ENCODE data around the gene TRIM34. TPM values are rescaled to one million over a fixed set of nuclear protein-coding genes. Genes with fewer than 3 reads are reported as not detected.

The TRIM34 gene
- total and polyA plus RNA-seq, 2 of the 8 experiments (the other 6 are each of a cell fraction or from before 2014, with no cell fraction given) = 0.76 to 5.8 TPM

DNA sequence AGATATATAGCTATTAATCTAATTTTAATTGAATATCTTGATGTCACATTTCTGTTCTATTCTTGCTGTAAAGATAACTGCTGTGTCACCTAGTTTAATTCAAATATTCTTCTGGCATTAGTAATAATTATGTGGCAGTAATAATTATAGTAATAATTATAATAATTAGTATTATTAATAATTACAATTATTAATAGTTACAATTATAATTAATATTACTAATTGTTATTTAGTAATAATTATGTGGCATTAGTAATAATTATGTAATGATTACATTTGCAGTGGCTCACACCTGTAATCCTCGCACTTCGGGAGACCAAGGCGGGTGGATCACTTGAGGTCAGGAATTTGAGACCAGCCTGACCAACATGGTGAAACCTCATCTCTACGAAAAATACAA lies 61.6 kb downstream of the TRIM34 start (continued):
- TF ChIP-seq SP4 (IDR thresholded peaks at IDR 0.05; ENCODE audit: low read length) (no peak), GABPA (IDR thresholded peaks at IDR 0.05; ENCODE audit: borderline replicate concordance, insufficient read depth, low read length) (no peak), CREB1 (IDR thresholded peaks at IDR 0.05) (no peak), TAF7 (optimal IDR thresholded peaks at IDR 0.05; ENCODE audit: borderline replicate concordance, low read depth, low read length) (no peak), SUZ12 (IDR thresholded peaks at IDR 0.05; ENCODE audit: low read length) (no peak), POU5F1 (IDR thresholded peaks at IDR 0.05; ENCODE audit: low read depth, low read length) (no peak), BACH1 (IDR thresholded peaks at IDR 0.05; ENCODE audit: low read length) (no peak)
- TF ChIP-seq, protein P1, sequence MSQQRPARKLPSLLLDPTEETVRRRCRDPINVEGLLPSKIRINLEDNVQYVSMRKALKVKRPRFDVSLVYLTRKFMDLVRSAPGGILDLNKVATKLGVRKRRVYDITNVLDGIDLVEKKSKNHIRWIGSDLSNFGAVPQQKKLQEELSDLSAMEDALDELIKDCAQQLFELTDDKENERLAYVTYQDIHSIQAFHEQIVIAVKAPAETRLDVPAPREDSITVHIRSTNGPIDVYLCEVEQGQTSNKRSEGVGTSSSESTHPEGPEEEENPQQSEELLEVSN (IDR thresholded peaks at IDR 0.05) = no peak
